ENCODE results near the gene NVL.
"Not testable (repeated sequence)": the region's sequence is repeated elsewhere in the genome, so short reads cannot be mapped to it uniquely, and the experiment has no call there.

NVL gene

GRCh38 chr1:224317383-224318045 lies 12.5 kb downstream of the NVL start:
- H3K4me3 ChIP-seq (replicated peaks; ENCODE audit: low read depth, low read length) = no peak overlapping the region
- no peak for TF ChIP-seq CTCF (IDR thresholded peaks at IDR 0.05; ENCODE audit: low read depth, low read length, missing control alignments)
- DNase-seq (ENCODE audit: extremely low read depth, low read depth) = no peak

DNA sequence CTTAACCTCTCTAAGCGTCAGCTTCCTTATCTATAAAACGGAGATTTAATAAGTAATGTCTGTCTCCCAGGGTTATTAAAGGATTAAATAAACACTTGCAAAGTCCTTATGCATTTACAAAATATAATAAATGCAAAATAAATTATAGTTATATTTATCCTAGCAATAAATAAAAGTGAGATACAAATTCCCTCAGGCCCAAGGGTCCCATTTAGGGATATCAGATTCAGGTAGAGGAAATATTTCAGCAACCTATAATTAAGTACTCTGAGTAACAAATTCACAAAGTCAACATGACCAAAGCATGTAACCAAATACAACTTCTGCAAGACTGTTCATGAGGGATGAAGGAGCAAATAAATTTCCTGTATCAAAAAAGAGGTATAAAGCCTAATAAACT lies 17.9 kb downstream of the NVL start:
- TF ChIP-seq CTCF (IDR thresholded peaks at IDR 0.05; ENCODE audit: low read depth, low read length, missing control alignments) = no peak
- no peak for DNase-seq (ENCODE audit: extremely low read depth, low read depth)
- no peak overlapping the region for H3K4me3 ChIP-seq (replicated peaks; ENCODE audit: low read depth, low read length)

- not testable (repeated sequence) for DNase-seq (ENCODE audit: extremely low read depth, low read depth); H3K4me3 ChIP-seq (replicated peaks; ENCODE audit: low read depth, low read length)
Measured at GRCh38 chr1:224311503-224311902, 18.5 kb downstream of the NVL start.

DNA sequence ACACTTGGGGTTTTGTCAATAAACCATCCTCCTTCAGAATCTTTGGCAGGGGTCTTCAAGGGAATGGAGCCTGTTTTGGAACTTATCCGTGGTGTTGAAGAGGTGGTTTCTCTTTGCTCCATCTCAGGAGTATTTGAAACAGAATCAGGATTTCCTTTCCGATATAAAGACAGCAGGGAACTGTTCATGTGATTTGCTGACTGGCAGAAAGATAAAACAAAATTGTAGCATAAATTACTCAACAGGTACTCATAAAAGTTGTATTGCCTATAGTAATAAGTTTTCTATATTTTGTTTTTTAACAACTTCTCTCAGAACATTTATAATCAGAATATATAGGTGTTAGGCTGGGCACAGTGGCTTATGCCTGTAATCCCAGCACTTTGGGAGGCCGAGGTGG lies 21.9 kb downstream of the NVL start:
- TF ChIP-seq CTCF (IDR thresholded peaks at IDR 0.05; ENCODE audit: low read depth, low read length, missing control alignments) = no peak
- H3K4me3 ChIP-seq (replicated peaks; ENCODE audit: low read depth, low read length) = no peak overlapping the region
- no peak for DNase-seq (ENCODE audit: extremely low read depth, low read depth)

DNA sequence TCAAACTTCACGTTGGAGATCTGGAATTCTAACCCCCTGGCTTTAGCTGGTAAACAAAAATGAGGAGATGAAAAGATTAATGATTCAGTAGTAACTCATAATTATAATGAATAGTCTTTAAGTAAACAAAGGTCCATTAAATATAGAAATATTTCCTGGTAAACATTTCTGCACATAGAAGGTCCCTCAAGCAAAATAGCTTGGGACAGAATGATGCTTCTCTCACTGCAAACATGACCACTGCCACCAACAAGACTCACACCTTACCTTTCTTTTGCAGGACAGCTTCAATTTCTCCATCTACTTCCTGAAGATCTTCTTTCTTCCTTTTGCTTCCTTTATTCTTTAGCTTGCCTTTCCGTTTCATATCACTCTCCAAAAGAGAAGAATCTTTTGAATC lies 25.2 kb downstream of the NVL start:
- no peak overlapping the region for H3K4me3 ChIP-seq (replicated peaks; ENCODE audit: low read depth, low read length)
- no peak for TF ChIP-seq CTCF (IDR thresholded peaks at IDR 0.05; ENCODE audit: low read depth, low read length, missing control alignments)
- no peak for DNase-seq (ENCODE audit: extremely low read depth, low read depth)

GRCh38 chr1:224302947-224303346 lies 27.0 kb downstream of the NVL start:
- H3K4me3 ChIP-seq (replicated peaks; ENCODE audit: low read depth, low read length) = no peak overlapping the region
- TF ChIP-seq CTCF (IDR thresholded peaks at IDR 0.05; ENCODE audit: low read depth, low read length, missing control alignments) = no peak
- DNase-seq (ENCODE audit: extremely low read depth, low read depth) = no peak

- TF ChIP-seq CTCF (IDR thresholded peaks at IDR 0.05; ENCODE audit: low read depth, low read length, missing control alignments) = no peak
Measured at GRCh38 chr1:224301391-224301790, 28.6 kb downstream of the NVL start.

More at GRCh38 chr1:224301391-224301790, 28.6 kb downstream of the NVL start:
- DNase-seq (ENCODE audit: extremely low read depth, low read depth) = no peak
- H3K4me3 ChIP-seq (replicated peaks; ENCODE audit: low read depth, low read length) = no peak overlapping the region
